ENCODE measurements around the gene AUTS2.

Gene AUTS2

GRCh38 chr7:69653806-69654205 is 55.5 kb downstream of the AUTS2 start:
- H3K9me3 ChIP-seq (ENCODE audit: insufficient read depth, low read depth, low read length), result no peaks in the 10 kb centered on the region
- H4K20me1 ChIP-seq (ENCODE audit: insufficient read depth, low read length, poor library complexity, severe bottlenecking), result peaks cover 8% of the 10 kb centered on the region
- H3F3A ChIP-seq (ENCODE audit: low read depth), result no peaks in the 10 kb centered on the region
- H3K4me3 ChIP-seq (ENCODE audit: low read length, poor library complexity, severe bottlenecking), result no peak overlapping the region
- H3K4me1 ChIP-seq (ENCODE audit: insufficient read depth, low read length, poor library complexity, severe bottlenecking), result peaks cover 42% of the 10 kb centered on the region
- peaks cover 94% of the 10 kb centered on the region for H3K79me2 ChIP-seq (ENCODE audit: insufficient read depth, low read length)
- no peak for TF ChIP-seq EZH2phosphoT487 (IDR thresholded peaks at IDR 0.05; ENCODE audit: borderline replicate concordance)
- no peak for TF ChIP-seq CTCF (conservative IDR thresholded peaks at IDR 0.05; ENCODE audit: low read length)
- no peaks in the 10 kb centered on the region for H3K9me2 ChIP-seq (replicated peaks; ENCODE audit: low read depth, low read length)
- no peak overlapping the region for H2AFZ ChIP-seq (ENCODE audit: low read length)
- no peaks in the 10 kb centered on the region for H3K36me3 ChIP-seq (ENCODE audit: insufficient read depth, low read length)
- no peak overlapping the region for H3K9ac ChIP-seq (ENCODE audit: low read depth, low read length, poor library complexity, severe bottlenecking)
- H3K4me2 ChIP-seq (ENCODE audit: low read depth, low read length, poor library complexity, severe bottlenecking), result peak overlapping the region; percentile 5
- H3K27me3 ChIP-seq (ENCODE audit: insufficient read depth, low read length, poor library complexity, severe bottlenecking), result no peaks in the 10 kb centered on the region

GRCh38 chr7:69654381-69654780 is 56.1 kb downstream of the AUTS2 start:
- peaks cover 94% of the 10 kb centered on the region for H3K79me2 ChIP-seq (ENCODE audit: insufficient read depth, low read length)
- peaks cover 42% of the 10 kb centered on the region for H3K4me1 ChIP-seq (ENCODE audit: insufficient read depth, low read length, poor library complexity, severe bottlenecking)
- no peak overlapping the region for H2AFZ ChIP-seq (ENCODE audit: low read length)
- no peak overlapping the region for H3K4me2 ChIP-seq (ENCODE audit: low read depth, low read length, poor library complexity, severe bottlenecking)
- H3K4me3 ChIP-seq (ENCODE audit: low read length, poor library complexity, severe bottlenecking), result no peak overlapping the region
- H4K20me1 ChIP-seq (ENCODE audit: insufficient read depth, low read length, poor library complexity, severe bottlenecking), result peaks cover 8% of the 10 kb centered on the region
- H3F3A ChIP-seq (ENCODE audit: low read depth), result no peaks in the 10 kb centered on the region
- no peak overlapping the region for H3K9ac ChIP-seq (ENCODE audit: low read depth, low read length, poor library complexity, severe bottlenecking)
- H3K9me2 ChIP-seq (replicated peaks; ENCODE audit: low read depth, low read length), result no peaks in the 10 kb centered on the region
- H3K9me3 ChIP-seq (ENCODE audit: insufficient read depth, low read depth, low read length), result no peaks in the 10 kb centered on the region
- TF ChIP-seq CTCF (conservative IDR thresholded peaks at IDR 0.05; ENCODE audit: low read length) (no peak), EZH2phosphoT487 (IDR thresholded peaks at IDR 0.05; ENCODE audit: borderline replicate concordance) (no peak)
- no peaks in the 10 kb centered on the region for H3K27me3 ChIP-seq (ENCODE audit: insufficient read depth, low read length, poor library complexity, severe bottlenecking)
- H3K36me3 ChIP-seq (ENCODE audit: insufficient read depth, low read length), result no peaks in the 10 kb centered on the region

- H3K4me2 ChIP-seq (ENCODE audit: low read depth, low read length, poor library complexity, severe bottlenecking), result no peak overlapping the region
- no peak for TF ChIP-seq CTCF (conservative IDR thresholded peaks at IDR 0.05; ENCODE audit: low read length)
- TF ChIP-seq EZH2phosphoT487 (IDR thresholded peaks at IDR 0.05; ENCODE audit: borderline replicate concordance), result no peak
Measured at GRCh38 chr7:69654849-69655707, 56.8 kb downstream of the AUTS2 start.

More at GRCh38 chr7:69654849-69655707, 56.8 kb downstream of the AUTS2 start:
- Histone ChIP-seq H3F3A (ENCODE audit: low read depth) (no peaks in the 10 kb centered on the region), H3K27me3 (ENCODE audit: insufficient read depth, low read length, poor library complexity, severe bottlenecking) (no peaks in the 10 kb centered on the region), H4K20me1 (ENCODE audit: insufficient read depth, low read length, poor library complexity, severe bottlenecking) (peaks cover 8% of the 10 kb centered on the region), H3K4me3 (ENCODE audit: low read length, poor library complexity, severe bottlenecking) (no peak overlapping the region), H3K9me2 (replicated peaks; ENCODE audit: low read depth, low read length) (no peaks in the 10 kb centered on the region), H3K9me3 (ENCODE audit: insufficient read depth, low read depth, low read length) (no peaks in the 10 kb centered on the region), H3K36me3 (ENCODE audit: insufficient read depth, low read length) (no peaks in the 10 kb centered on the region), H3K4me1 (ENCODE audit: insufficient read depth, low read length, poor library complexity, severe bottlenecking) (peaks cover 46% of the 10 kb centered on the region), H3K9ac (ENCODE audit: low read depth, low read length, poor library complexity, severe bottlenecking) (no peak overlapping the region), H3K79me2 (ENCODE audit: insufficient read depth, low read length) (peaks cover 94% of the 10 kb centered on the region), H2AFZ (ENCODE audit: low read length) (no peak overlapping the region)
